Astrocyte (in vitro differentiated cells and primary cell): ENCODE data around the gene KRIT1.

Experiments
- CTCF ChIP-seq: IDR thresholded peaks from 2 replicates; pipeline ENCODE4 v1.5.1; 2011; ENCODE audit warnings: low read depth, mild to moderate bottlenecking, inconsistent platforms, low read length, moderate library complexity; ENCODE audit not compliant: insufficient read depth
- EZH2 ChIP-seq: IDR thresholded peaks from 2 replicates; pipeline ENCODE4 v1.6.1; 2012; ENCODE audit warnings: mild to moderate bottlenecking, low read length, inconsistent platforms; ENCODE audit not compliant: insufficient read depth

DNA sequence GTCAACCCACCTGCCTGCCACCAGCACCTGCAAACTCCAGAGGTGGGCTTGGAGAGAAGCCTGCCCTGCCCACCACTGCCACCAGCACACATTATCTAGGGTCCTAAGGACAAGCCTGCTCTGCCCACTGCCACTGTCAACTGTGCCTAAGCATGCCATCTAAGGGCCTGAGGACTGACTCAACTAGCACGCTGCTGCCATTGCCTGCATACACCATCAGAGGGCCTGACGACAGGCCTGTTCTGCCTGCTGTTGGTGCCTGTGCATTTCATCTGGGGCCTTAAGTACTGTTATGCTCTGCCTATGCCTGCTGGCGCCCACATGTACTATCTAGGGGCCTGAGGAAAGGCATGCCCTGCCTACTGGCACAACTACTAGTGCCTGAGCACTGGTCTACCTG is 39.7 kb downstream of the KRIT1 start:
- TF ChIP-seq CTCF: no peak
- TF ChIP-seq EZH2: no peak
